Measurements from ENCODE around the gene ZSCAN2.
A peak's percentile ranks its signal among the peaks of the same experiment; 100 is the strongest.

The ZSCAN2 gene

GRCh38 chr15:84620626-84621025 lies 19.8 kb downstream of the ZSCAN2 start:
- H3K4me3 ChIP-seq (ENCODE audit: severe bottlenecking): no peak overlapping the region
- no peaks in the 10 kb centered on the region for H3K4me1 ChIP-seq (ENCODE audit: insufficient read depth, poor library complexity, severe bottlenecking)
- H3K9me3 ChIP-seq (ENCODE audit: severe bottlenecking): peaks cover 20% of the 10 kb centered on the region
- TF ChIP-seq CTCF (IDR thresholded peaks at IDR 0.05; ENCODE audit: poor library complexity, severe bottlenecking): no peak
- H3K27ac ChIP-seq (ENCODE audit: poor library complexity, severe bottlenecking): no peak overlapping the region
- DNase-seq (ENCODE audit: low spot score) (no peak), ATAC-seq (ENCODE audit: low read depth) (no peak)
- H3K27me3 ChIP-seq (ENCODE audit: insufficient read depth, poor library complexity, severe bottlenecking): no peaks in the 10 kb centered on the region
- peaks cover 27% of the 10 kb centered on the region for H3K36me3 ChIP-seq (ENCODE audit: low read depth)

GRCh38 chr15:84621358-84621979 lies 20.7 kb downstream of the ZSCAN2 start:
- Histone ChIP-seq H3K4me1 (ENCODE audit: insufficient read depth, poor library complexity, severe bottlenecking) (no peaks in the 10 kb centered on the region), H3K4me3 (ENCODE audit: severe bottlenecking) (no peak overlapping the region), H3K27me3 (ENCODE audit: insufficient read depth, poor library complexity, severe bottlenecking) (no peaks in the 10 kb centered on the region), H3K9me3 (ENCODE audit: severe bottlenecking) (peaks cover 20% of the 10 kb centered on the region), H3K36me3 (ENCODE audit: low read depth) (peaks cover 27% of the 10 kb centered on the region), H3K27ac (ENCODE audit: poor library complexity, severe bottlenecking) (no peak overlapping the region)
- TF ChIP-seq CTCF (IDR thresholded peaks at IDR 0.05; ENCODE audit: poor library complexity, severe bottlenecking): no peak
- no peak for ATAC-seq (ENCODE audit: low read depth)
- DNase-seq (ENCODE audit: low spot score): no peak

GRCh38 chr15:84624359-84624758 lies 23.6 kb downstream of the ZSCAN2 start:
- ATAC-seq (ENCODE audit: low read depth) (peak; percentile 15; the same call in 1 of the 3 replicates), DNase-seq (ENCODE audit: low spot score) (no peak)
- H3K36me3 ChIP-seq (ENCODE audit: low read depth): peaks cover 27% of the 10 kb centered on the region
- TF ChIP-seq CTCF (IDR thresholded peaks at IDR 0.05; ENCODE audit: poor library complexity, severe bottlenecking): no peak
- H3K27ac ChIP-seq (ENCODE audit: poor library complexity, severe bottlenecking): no peak overlapping the region
- H3K27me3 ChIP-seq (ENCODE audit: insufficient read depth, poor library complexity, severe bottlenecking): no peaks in the 10 kb centered on the region
- H3K4me1 ChIP-seq (ENCODE audit: insufficient read depth, poor library complexity, severe bottlenecking): no peaks in the 10 kb centered on the region
- H3K9me3 ChIP-seq (ENCODE audit: severe bottlenecking): peaks cover 20% of the 10 kb centered on the region
- no peak overlapping the region for H3K4me3 ChIP-seq (ENCODE audit: severe bottlenecking)

GRCh38 chr15:84625123-84625522 lies 24.3 kb downstream of the ZSCAN2 start:
- H3K27me3 ChIP-seq (ENCODE audit: insufficient read depth, poor library complexity, severe bottlenecking): no peaks in the 10 kb centered on the region
- TF ChIP-seq CTCF (IDR thresholded peaks at IDR 0.05; ENCODE audit: poor library complexity, severe bottlenecking): no peak
- DNase-seq (ENCODE audit: low spot score): no peak
- peaks cover 27% of the 10 kb centered on the region for H3K36me3 ChIP-seq (ENCODE audit: low read depth)
- ATAC-seq (ENCODE audit: low read depth): no peak; the same call in 2 of the 3 replicates
- no peak overlapping the region for H3K4me3 ChIP-seq (ENCODE audit: severe bottlenecking)
- peaks cover 20% of the 10 kb centered on the region for H3K9me3 ChIP-seq (ENCODE audit: severe bottlenecking)
- no peak overlapping the region for H3K27ac ChIP-seq (ENCODE audit: poor library complexity, severe bottlenecking)
- H3K4me1 ChIP-seq (ENCODE audit: insufficient read depth, poor library complexity, severe bottlenecking): no peaks in the 10 kb centered on the region

- no peaks in the 10 kb centered on the region for H3K9me3 ChIP-seq (ENCODE audit: severe bottlenecking)
- TF ChIP-seq CTCF (IDR thresholded peaks at IDR 0.05; ENCODE audit: poor library complexity, severe bottlenecking): no peak
- no peaks in the 10 kb centered on the region for H3K27me3 ChIP-seq (ENCODE audit: insufficient read depth, poor library complexity, severe bottlenecking)
- H3K4me1 ChIP-seq (ENCODE audit: insufficient read depth, poor library complexity, severe bottlenecking): no peaks in the 10 kb centered on the region
- DNase-seq (ENCODE audit: low spot score) (no peak), ATAC-seq (ENCODE audit: low read depth) (no peak)
- no peak overlapping the region for H3K4me3 ChIP-seq (ENCODE audit: severe bottlenecking)
- H3K36me3 ChIP-seq (ENCODE audit: low read depth): no peaks in the 10 kb centered on the region
- no peak overlapping the region for H3K27ac ChIP-seq (ENCODE audit: poor library complexity, severe bottlenecking)
Measured at GRCh38 chr15:84629033-84629432, 28.2 kb downstream of the ZSCAN2 start.
